Smooth muscle cell of the brain vasculature (primary cell): ENCODE measurements around the gene NAT16.

Experiments
- DNase-seq: peaks from one replicate; pipeline ENCODE4 v3.0.0-alpha.2; 2012; ENCODE audit warnings: low read depth, low spot score

Gene NAT16

GRCh38 chr7:101171442-101171837 is 8.7 kb downstream of the NAT16 start:
- no peak for DNase-seq

- no peak for DNase-seq
Observed at GRCh38 chr7:101170617-101171441, 9.3 kb downstream of the NAT16 start.

GRCh38 chr7:101169838-101170551 is 10.1 kb downstream of the NAT16 start:
- no peak for DNase-seq

GRCh38 chr7:101169110-101169837 is 10.8 kb downstream of the NAT16 start:
- no peak for DNase-seq

- DNase-seq: no peak
Observed at GRCh38 chr7:101168412-101169049, 11.6 kb downstream of the NAT16 start.

GRCh38 chr7:101167645-101168411 is 12.3 kb downstream of the NAT16 start:
- no peak for DNase-seq

- DNase-seq: no peak
Observed at GRCh38 chr7:101166909-101167644, 13.0 kb downstream of the NAT16 start.

GRCh38 chr7:101166648-101166908 is 13.5 kb downstream of the NAT16 start:
- DNase-seq: no peak

- DNase-seq: no peak
Observed at GRCh38 chr7:101165958-101166647, 14.0 kb downstream of the NAT16 start.

GRCh38 chr7:101165075-101165957 is 14.8 kb downstream of the NAT16 start, which contains the start of gene VGF:
VGF (minus strand) TSS chr7:101165569; CDS start chr7:101164843, 726 bp downstream.
- DNase-seq: peak; percentile 62

GRCh38 chr7:101164071-101164840 is 15.8 kb downstream of the NAT16 start:
- DNase-seq: no peak

- DNase-seq: no peak
Observed at GRCh38 chr7:101163279-101164070, 16.6 kb downstream of the NAT16 start.

GRCh38 chr7:101162551-101163278 is 17.4 kb downstream of the NAT16 start:
- DNase-seq: no peak

GRCh38 chr7:101161692-101162471 is 18.2 kb downstream of the NAT16 start:
- DNase-seq: no peak

- DNase-seq: no peak
Observed at GRCh38 chr7:101160910-101161309, 19.2 kb downstream of the NAT16 start.
